Chondrocyte (in vitro differentiated cells): ENCODE measurements around the gene HYOU1. TPM values are rescaled to one million over a fixed set of nuclear protein-coding genes. Genes with fewer than 3 reads are reported as not detected.
A peak's percentile ranks its signal among the peaks of the same experiment; 100 is the strongest.

Source experiments
- DNase-seq: peaks from one replicate; pipeline ENCODE4 v3.0.0; 2021; ENCODE audit warnings: mixed read lengths, low spot score
- H3K27ac Mint-ChIP-seq: one replicate; pipeline ENCODE4 v1.8.0; 2021; ENCODE audit warnings: mild to moderate bottlenecking, moderate library complexity, mixed read lengths; ENCODE audit not compliant: unreplicated experiment
- H3K27me3 Mint-ChIP-seq: 2 replicates; pipeline ENCODE4 v1.8.0; 2021; ENCODE audit warnings: low read depth, mixed read lengths
- H3K36me3 Mint-ChIP-seq: 2 replicates; pipeline ENCODE4 v1.8.0; 2021; ENCODE audit warnings: low read depth, mixed read lengths
- H3K4me1 Mint-ChIP-seq: 2 replicates; pipeline ENCODE4 v1.8.0; 2021; ENCODE audit warnings: low read depth, mild to moderate bottlenecking, mixed read lengths
- H3K4me3 Mint-ChIP-seq: one replicate; pipeline ENCODE4 v1.8.0; 2021; ENCODE audit warnings: mild to moderate bottlenecking, moderate library complexity, mixed read lengths; ENCODE audit not compliant: unreplicated experiment
- H3K9me3 Mint-ChIP-seq: 2 replicates; pipeline ENCODE4 v1.8.0; 2021; ENCODE audit warnings: low read depth, mixed read lengths
- CTCF ChIP-seq: fragments of 200-600 bp; sonication (generic); IDR thresholded peaks from 2 replicates; pipeline ENCODE4 v1.5.0; 2021; ENCODE audit warnings: antibody characterized with exemption, mild to moderate bottlenecking, moderate library complexity
- total RNA-seq: library from RNA; stranded (reverse); gene quantifications from 3 replicates; pipeline ENCODE4 v1.2.1, GENCODE V29; 2021

Gene HYOU1
- total RNA-seq, 1 donor from 2014 or later = 214 TPM

GRCh38 chr11:119028346-119029068 is 28.5 kb downstream of the HYOU1 start:
- H3K36me3 Mint-ChIP-seq = peaks cover 8% of the 10 kb centered on the region
- TF ChIP-seq CTCF = no peak
- peak; percentile 39 for DNase-seq
- peak overlapping the region; percentile 76 for H3K4me3 Mint-ChIP-seq
- peak overlapping the region; percentile 49 for H3K27ac Mint-ChIP-seq
- H3K27me3 Mint-ChIP-seq = no peaks in the 10 kb centered on the region
- peaks cover 15% of the 10 kb centered on the region for H3K4me1 Mint-ChIP-seq
- no peaks in the 10 kb centered on the region for H3K9me3 Mint-ChIP-seq

GRCh38 chr11:119027561-119028345 is 29.3 kb downstream of the HYOU1 start:
- Mint-ChIP-seq H3K4me1 (peaks cover 20% of the 10 kb centered on the region), H3K9me3 (no peaks in the 10 kb centered on the region), H3K4me3 (no peak overlapping the region), H3K27ac (peak overlapping the region; percentile 49), H3K36me3 (peaks cover 9% of the 10 kb centered on the region), H3K27me3 (no peaks in the 10 kb centered on the region)
- no peak for TF ChIP-seq CTCF
- peak; percentile 52 for DNase-seq

GRCh38 chr11:119026970-119027369 is 30.0 kb downstream of the HYOU1 start:
- Mint-ChIP-seq H3K9me3 (no peaks in the 10 kb centered on the region), H3K4me3 (no peak overlapping the region), H3K4me1 (peaks cover 20% of the 10 kb centered on the region), H3K27me3 (no peaks in the 10 kb centered on the region), H3K36me3 (peaks cover 11% of the 10 kb centered on the region), H3K27ac (no peak overlapping the region)
- TF ChIP-seq CTCF = no peak
- DNase-seq = peak; percentile 32

GRCh38 chr11:119025978-119026766 is 30.8 kb downstream of the HYOU1 start:
- Mint-ChIP-seq H3K9me3 (no peaks in the 10 kb centered on the region), H3K27me3 (no peaks in the 10 kb centered on the region), H3K36me3 (peaks cover 11% of the 10 kb centered on the region), H3K27ac (no peak overlapping the region), H3K4me1 (peaks cover 24% of the 10 kb centered on the region), H3K4me3 (no peak overlapping the region)
- no peak for TF ChIP-seq CTCF
- peak; percentile 72 for DNase-seq

GRCh38 chr11:119025541-119025940 is 31.5 kb downstream of the HYOU1 start:
- no peak for DNase-seq
- H3K9me3 Mint-ChIP-seq = no peaks in the 10 kb centered on the region
- no peak for TF ChIP-seq CTCF
- peaks cover 24% of the 10 kb centered on the region for H3K4me1 Mint-ChIP-seq
- H3K4me3 Mint-ChIP-seq = no peak overlapping the region
- peaks cover 11% of the 10 kb centered on the region for H3K36me3 Mint-ChIP-seq
- H3K27ac Mint-ChIP-seq = peak overlapping the region; percentile 24
- no peaks in the 10 kb centered on the region for H3K27me3 Mint-ChIP-seq
